ENCODE results near the gene CXXC5.

CXXC5 gene

GRCh38 chr5:139682016-139682975 lies 34.1 kb downstream of the CXXC5 start:
- no peak for DNase-seq (ENCODE audit: low read depth)

- DNase-seq (ENCODE audit: low read depth): no peak
Observed at GRCh38 chr5:139683295-139684271, 35.4 kb downstream of the CXXC5 start.

- no peak for DNase-seq (ENCODE audit: low read depth)
Observed at GRCh38 chr5:139684350-139684880, 36.3 kb downstream of the CXXC5 start.

GRCh38 chr5:139684881-139685749 lies 37.0 kb downstream of the CXXC5 start:
- DNase-seq (ENCODE audit: low read depth): no peak

GRCh38 chr5:139685886-139686285 lies 37.7 kb downstream of the CXXC5 start:
- no peak for DNase-seq (ENCODE audit: low read depth)

- no peak for DNase-seq (ENCODE audit: low read depth)
Observed at GRCh38 chr5:139686356-139686705, 38.2 kb downstream of the CXXC5 start.

GRCh38 chr5:139686706-139687441 lies 38.7 kb downstream of the CXXC5 start:
- no peak for DNase-seq (ENCODE audit: low read depth)

- DNase-seq (ENCODE audit: low read depth): no peak
Observed at GRCh38 chr5:139687656-139688055, 39.5 kb downstream of the CXXC5 start.

GRCh38 chr5:139688088-139688702 lies 40.0 kb downstream of the CXXC5 start:
- DNase-seq (ENCODE audit: low read depth): no peak

- peak; percentile 49 for DNase-seq (ENCODE audit: low read depth)
Observed at GRCh38 chr5:139688751-139689372, 40.7 kb downstream of the CXXC5 start.

- no peak for DNase-seq (ENCODE audit: low read depth)
Observed at GRCh38 chr5:139689631-139690063, 41.5 kb downstream of the CXXC5 start.

- DNase-seq (ENCODE audit: low read depth): peak; percentile 63
Observed at GRCh38 chr5:139690064-139690802, 42.1 kb downstream of the CXXC5 start.

GRCh38 chr5:139690803-139691629 lies 42.9 kb downstream of the CXXC5 start:
- DNase-seq (ENCODE audit: low read depth): no peak

GRCh38 chr5:139692148-139692547 lies 44.0 kb downstream of the CXXC5 start:
- no peak for DNase-seq (ENCODE audit: low read depth)

GRCh38 chr5:139692679-139693308 lies 44.6 kb downstream of the CXXC5 start:
- DNase-seq (ENCODE audit: low read depth): no peak

- peak; percentile 60 for DNase-seq (ENCODE audit: low read depth)
Observed at GRCh38 chr5:139693676-139694364, 45.7 kb downstream of the CXXC5 start.
